RWPE2 (cell line): Measurements from ENCODE around the gene SMYD3.

Experiments used
- ATAC-seq: fragments of 200-7000 bp; cut with Tn5 transposase; 3 replicates; pipeline ENCODE4 v1.9.1; 2021; ENCODE audit warnings: low read depth
- DNase-seq: peaks from one replicate; pipeline ENCODE4 v3.0.0-alpha.2; 2020; ENCODE audit warnings: low spot score
- H3K27ac ChIP-seq: fragments of 450-650 bp; 2 replicates; pipeline ENCODE4 v1.5.1; 2017; ENCODE audit warnings: mild to moderate bottlenecking; ENCODE audit not compliant: poor library complexity, severe bottlenecking
- H3K27me3 ChIP-seq: fragments of 250-450 bp; sonication (Bioruptor Pico); 2 replicates; pipeline ENCODE4 v1.5.1; 2021; ENCODE audit warnings: mild to moderate bottlenecking, moderate library complexity; ENCODE audit not compliant: insufficient read depth, poor library complexity, severe bottlenecking
- H3K36me3 ChIP-seq: fragments of 250-450 bp; sonication (Bioruptor Pico); 2 replicates; pipeline ENCODE4 v1.5.1; 2020; ENCODE audit warnings: low read depth, mild to moderate bottlenecking, moderate library complexity
- H3K4me1 ChIP-seq: fragments of 250-450 bp; sonication (Bioruptor Pico); 2 replicates; pipeline ENCODE4 v1.5.1; 2021; ENCODE audit warnings: mild to moderate bottlenecking, moderate library complexity; ENCODE audit not compliant: insufficient read depth, poor library complexity, severe bottlenecking
- H3K4me3 ChIP-seq: fragments of 250-450 bp; sonication (Bioruptor Pico); 2 replicates; pipeline ENCODE4 v1.5.1; 2021; ENCODE audit warnings: mild to moderate bottlenecking, moderate library complexity; ENCODE audit not compliant: severe bottlenecking
- H3K9me3 ChIP-seq: fragments of 250-450 bp; sonication (Bioruptor Pico); 2 replicates; pipeline ENCODE4 v1.5.1; 2021; ENCODE audit warnings: mild to moderate bottlenecking, moderate library complexity; ENCODE audit not compliant: severe bottlenecking
- CTCF ChIP-seq: fragments of 450-650 bp; IDR thresholded peaks from one replicate; pipeline ENCODE4 v1.5.1; 2017; ENCODE audit warnings: mild to moderate bottlenecking, moderate library complexity; ENCODE audit not compliant: poor library complexity, severe bottlenecking

The SMYD3 gene

GRCh38 chr1:245835386-245835785, 671.7 kb downstream of the SMYD3 start:
- Histone ChIP-seq H3K36me3 (no peaks in the 10 kb centered on the region), H3K4me1 (no peaks in the 10 kb centered on the region), H3K4me3 (no peak overlapping the region), H3K9me3 (no peaks in the 10 kb centered on the region), H3K27me3 (no peaks in the 10 kb centered on the region), H3K27ac (no peak overlapping the region)
- TF ChIP-seq CTCF: no peak
- no peak for DNase-seq
- ATAC-seq: no peak

- no peak for ATAC-seq
- DNase-seq: no peak
Observed at GRCh38 chr1:245834002-245834401, 673.1 kb downstream of the SMYD3 start.

GRCh38 chr1:245832771-245833527, 674.1 kb downstream of the SMYD3 start:
- Histone ChIP-seq H3K9me3 (no peaks in the 10 kb centered on the region), H3K4me3 (no peak overlapping the region), H3K27me3 (no peaks in the 10 kb centered on the region), H3K4me1 (no peaks in the 10 kb centered on the region), H3K36me3 (no peaks in the 10 kb centered on the region), H3K27ac (no peak overlapping the region)
- no peak for TF ChIP-seq CTCF
- DNase-seq (no peak), ATAC-seq (no peak)

More at GRCh38 chr1:245834002-245834401, 673.1 kb downstream of the SMYD3 start:
- H3K27ac ChIP-seq: no peak overlapping the region
- TF ChIP-seq CTCF: no peak
- no peaks in the 10 kb centered on the region for H3K27me3 ChIP-seq
- no peak overlapping the region for H3K4me3 ChIP-seq
- H3K36me3 ChIP-seq: no peaks in the 10 kb centered on the region
- no peaks in the 10 kb centered on the region for H3K4me1 ChIP-seq
- H3K9me3 ChIP-seq: no peaks in the 10 kb centered on the region

GRCh38 chr1:245831518-245831917, 675.6 kb downstream of the SMYD3 start:
- H3K4me1 ChIP-seq: no peaks in the 10 kb centered on the region
- H3K27ac ChIP-seq: no peak overlapping the region
- H3K4me3 ChIP-seq: no peak overlapping the region
- H3K9me3 ChIP-seq: no peaks in the 10 kb centered on the region
- no peaks in the 10 kb centered on the region for H3K27me3 ChIP-seq
- no peaks in the 10 kb centered on the region for H3K36me3 ChIP-seq
- TF ChIP-seq CTCF: no peak
- ATAC-seq (no peak), DNase-seq (no peak)

- no peaks in the 10 kb centered on the region for H3K4me1 ChIP-seq
- H3K27ac ChIP-seq: no peak overlapping the region
- H3K4me3 ChIP-seq: no peak overlapping the region
- TF ChIP-seq CTCF: no peak
- no peaks in the 10 kb centered on the region for H3K36me3 ChIP-seq
- H3K9me3 ChIP-seq: no peaks in the 10 kb centered on the region
- ATAC-seq (no peak), DNase-seq (no peak)
- no peaks in the 10 kb centered on the region for H3K27me3 ChIP-seq
Observed at GRCh38 chr1:245829826-245830225, 677.3 kb downstream of the SMYD3 start.
